Measurements from ENCODE around the gene PLAA.

- TF ChIP-seq CTCF (IDR thresholded peaks at IDR 0.05) (no peak), POLR2AphosphoS5 (IDR thresholded peaks at IDR 0.05; ENCODE audit: low read depth, low read length) (no peak), SIN3A (IDR thresholded peaks at IDR 0.05; ENCODE audit: borderline replicate concordance, insufficient read depth, low read depth, low read length) (no peak), TCF7L2 (IDR thresholded peaks at IDR 0.05; ENCODE audit: low read depth, low read length) (no peak), REST (IDR thresholded peaks at IDR 0.05; ENCODE audit: insufficient read depth in 1 of 2, low read depth in 2 of 2, low read length in 1 of 2) (no peak)
Measured at GRCh38 chr9:26913138-26913668, 33.8 kb downstream of the PLAA start.

Measured in Panc1 (cell line).